HepG2 (cell line): ENCODE data around the gene PSMB1. TPM values are rescaled to one million over a fixed set of nuclear protein-coding genes. Genes with fewer than 3 reads are reported as not detected.

ENCODE experiments used
- ATAC-seq: fragments of 200-7000 bp; cut with Tn5 transposase; 3 replicates; pipeline ENCODE4 v1.9.1; 2020; ENCODE audit warnings: mild to moderate bottlenecking, moderate library complexity
- BruUV-seq: library from RNA; stranded (reverse); fragments of 400-500 nt; replicated peaks from 2 replicates; lab custom pipeline; 2021; lab: Mats Ljungman, UMichigan
- CTCF ChIA-PET: fragments of 300-600 bp; formaldehyde crosslinking; extraction: SDS; loops from one replicate; lab custom pipeline; 2021; ENCODE audit warnings: low total read pairs, inconsistent platforms, low intra/inter-chr PET ratio; lab: Yijun Ruan, JAX
- POLR2A ChIA-PET: fragments of 350-600 bp; sonication (Branson Sonifier 250); formaldehyde crosslinking; loops from one replicate; lab custom pipeline; 2020; ENCODE audit warnings: antibody characterized with exemption, inconsistent platforms; lab: Yijun Ruan, JAX
- DNase-seq: peaks from one replicate; pipeline ENCODE4 v3.0.0-alpha.2; 2015; ENCODE audit warnings: low spot score
- FAIRE-seq: peaks from 3 replicates; lab custom pipeline; 2011; peaks lifted over from hg19 to GRCh38; lab: Jason Lieb, UNC
- H2AFZ ChIP-seq: one replicate; pipeline ENCODE4 v1.6.1; 2011; ENCODE audit warnings: low read length, inconsistent platforms
- H3K27ac ChIP-seq: fragments of 300-600 bp; 3 replicates; pipeline ENCODE4 v1.8.0; 2011; ENCODE audit warnings: mixed run types, mild to moderate bottlenecking, mixed read lengths, low read length, inconsistent platforms; ENCODE audit not compliant: insufficient read depth; ENCODE audit errors: extremely low read length
- H3K27me3 ChIP-seq, 2 experiments: fragments of 200-600 bp in 1 of 2; 2 replicates in 1 of 2; 3 replicates in 1 of 2; pipeline versions ENCODE4 v1.6.0 to v1.8.0; 2011; ENCODE audit warnings: low read length in 2 of 2, mild to moderate bottlenecking in 2 of 2, moderate library complexity in 2 of 2, inconsistent platforms in 1 of 2; ENCODE audit not compliant: insufficient read depth in 2 of 2, control insufficient read depth in 1 of 2
- H3K36me3 ChIP-seq, 2 experiments: fragments of 200-600 bp in 1 of 2; replicated peaks in 1 of 2; 2 replicates in 1 of 2; 3 replicates in 1 of 2; pipeline versions ENCODE4 v1.5.1 to v1.8.0; 2011; ENCODE audit warnings: low read length in 2 of 2, inconsistent platforms in 1 of 2; ENCODE audit not compliant: insufficient read depth in 2 of 2, control insufficient read depth in 1 of 2
- H3K4me1 ChIP-seq: 2 replicates; pipeline ENCODE4 v1.5.1; 2012; ENCODE audit warnings: low read length, inconsistent platforms; ENCODE audit not compliant: insufficient read depth
- H3K4me2 ChIP-seq: 2 replicates; pipeline ENCODE4 v1.6.0; 2011; ENCODE audit warnings: low read depth, low read length, inconsistent platforms
- H3K4me3 ChIP-seq, 3 experiments: fragments of 200-600 bp in 1 of 3; sonication (generic), shearing (Covaris generic) in 1 of 3; replicated peaks in 1 of 3; 2 replicates each; pipeline ENCODE4 v1.5.1; 2011 to 2016; ENCODE audit warnings: low read length in 3 of 3, inconsistent platforms in 2 of 3, low read depth in 2 of 3, mild to moderate bottlenecking in 2 of 3, control low read depth in 1 of 3, mixed read lengths in 1 of 3; ENCODE audit not compliant: insufficient read depth in 1 of 3
- H3K79me2 ChIP-seq: one replicate; pipeline ENCODE4 v1.6.1; 2011; ENCODE audit warnings: low read length, inconsistent platforms; ENCODE audit not compliant: insufficient read depth
- H3K9ac ChIP-seq: 2 replicates; pipeline ENCODE4 v1.6.0; 2011; ENCODE audit warnings: mild to moderate bottlenecking, low read depth, low read length, inconsistent platforms; ENCODE audit not compliant: insufficient read depth
- H3K9me3 ChIP-seq: 2 replicates; pipeline ENCODE4 v1.5.1; 2012; ENCODE audit warnings: mild to moderate bottlenecking, low read length
- H4K20me1 ChIP-seq: 2 replicates; pipeline ENCODE4 v1.6.0; 2011; ENCODE audit warnings: inconsistent platforms, mild to moderate bottlenecking, low read length, moderate library complexity; ENCODE audit not compliant: insufficient read depth
- CC2D1A ChIP-seq: sonication (generic); formaldehyde crosslinking; IDR thresholded peaks from 2 replicates; pipeline ENCODE4 v1.8.1; 2023; ENCODE audit warnings: mild to moderate bottlenecking, missing genetic modification reagents
- GFI1 ChIP-seq: sonication (generic); formaldehyde crosslinking; IDR thresholded peaks from 2 replicates; pipeline ENCODE4 v1.5.0; 2020; ENCODE audit warnings: missing genetic modification reagents, mild to moderate bottlenecking, borderline replicate concordance
- KAT7 ChIP-seq: IDR thresholded peaks from 2 replicates; pipeline ENCODE4 v1.6.1; 2018; ENCODE audit warnings: borderline replicate concordance, missing compliant biosample characterization
- RXRB ChIP-seq: IDR thresholded peaks from 2 replicates; pipeline ENCODE4 v1.6.1; 2016; ENCODE audit warnings: borderline replicate concordance, missing genetic modification reagents, missing compliant biosample characterization
- ZNF124 ChIP-seq: sonication (generic); formaldehyde crosslinking; IDR thresholded peaks from 2 replicates; pipeline ENCODE4 v1.4.0; 2020; ENCODE audit warnings: missing genetic modification reagents
- ZNF232 ChIP-seq: sonication (generic); formaldehyde crosslinking; IDR thresholded peaks from 2 replicates; pipeline ENCODE4 v1.4.0; 2020; ENCODE audit warnings: missing genetic modification reagents, borderline replicate concordance
- ZNF570 ChIP-seq: sonication (generic); formaldehyde crosslinking; IDR thresholded peaks from 2 replicates; pipeline ENCODE4 v1.4.0; 2020; ENCODE audit warnings: mild to moderate bottlenecking, missing genetic modification reagents, borderline replicate concordance
- in situ Hi-C: cut with HindIII; loops from 2 replicates; pipeline ENCODE4 v1.10.0; 2017; ENCODE audit warnings: low pct_unique_long_range_greater_than_20kb; ENCODE audit not compliant: extremely low pct_ligation_motif_present
- intact Hi-C: fragments of 100-400 bp; cut with micrococcal nuclease; formaldehyde crosslinking; loops from one replicate; pipeline ENCODE4 v1.10.0; 2022; ENCODE audit not compliant: unreplicated experiment
- polyA plus RNA-seq, 8 experiments: library from polyadenylated mRNA; depleted of rRNA in 3 of 8; stranded (reverse) in 7 of 8; unstranded in 1 of 8; fragments of >200 nt; fragmentation: Illumina TruSeq in 4 of 8; extraction: Trizol in 4 of 8; gene quantifications; 2 replicates each; pipeline versions ENCODE4 v1.2.1 to v1.2.3, GENCODE V29; 2011 to 2016; ENCODE audit warnings: low read depth in 4 of 8, missing spikeins in 1 of 8, mixed read lengths in 1 of 8; ENCODE audit not compliant: insufficient read depth in 1 of 8
- total RNA-seq, 5 experiments: library from RNA; depleted of rRNA; stranded (reverse); fragments of >200 nt; fragmentation: Illumina TruSeq; extraction: Trizol; gene quantifications; 2 replicates each; pipeline ENCODE4 v1.2.3, GENCODE V29; 2016; ENCODE audit warnings: low read depth in 1 of 5
- TF ChIP-seq, protein P1 (sequence below): sonication (generic); formaldehyde crosslinking; IDR thresholded peaks from 2 replicates; pipeline ENCODE4 v1.4.0; 2020; ENCODE audit warnings: missing genetic modification reagents
- TF ChIP-seq, protein P2 (sequence below): sonication (generic); formaldehyde crosslinking; IDR thresholded peaks from 2 replicates; pipeline ENCODE4 v1.4.0; 2020; ENCODE audit warnings: missing genetic modification reagents

PSMB1 gene
- total and polyA plus RNA-seq, 2 of the 13 experiments (the other 11 are each of a cell fraction or from before 2014, with no cell fraction given): 528 to 592 TPM

DNA sequence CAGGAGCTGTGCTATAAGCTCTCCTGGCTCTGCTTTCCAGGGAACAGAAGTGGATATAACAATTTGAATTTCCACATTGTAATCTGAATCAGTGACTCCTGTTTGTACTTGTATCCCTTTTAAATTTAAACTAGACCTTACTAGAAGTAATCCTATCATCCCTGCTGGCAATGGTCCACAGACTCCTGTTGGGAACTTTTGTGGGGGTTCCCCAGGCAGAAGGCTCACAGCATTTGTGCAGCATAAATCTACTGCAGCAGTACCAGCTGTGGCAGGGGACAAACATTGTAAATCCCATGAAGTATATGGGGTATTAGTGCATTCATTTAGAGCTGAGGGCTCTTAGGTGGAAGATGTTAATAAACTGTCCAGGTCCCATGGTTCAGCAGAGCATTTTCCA, 43.3 kb upstream of the PSMB1 start:
- no peak for ATAC-seq
- no peaks in the 10 kb centered on the region for H3K36me3 ChIP-seq
- H3K9ac ChIP-seq: no peak overlapping the region
- no peaks in the 10 kb centered on the region for H3K4me1 ChIP-seq
- CTCF ChIA-PET: no interaction called here
- H2AFZ ChIP-seq: no peak overlapping the region
- DNase-seq: no peak
- H4K20me1 ChIP-seq: no peaks in the 10 kb centered on the region
- peaks cover 4% of the 10 kb centered on the region; the same call in 1 of the 2 replicates for H3K9me3 ChIP-seq
- H3K79me2 ChIP-seq: no peaks in the 10 kb centered on the region
- in situ Hi-C loops (no loop called here), intact Hi-C loops (no loop called here)
- peaks cover 2 to 3% of the 10 kb centered on the region in 2 experiments; a peak in 1 of 5 replicates for H3K27me3 ChIP-seq
- BruUV-seq: no TSS peak
- no peak overlapping the region for H3K4me2 ChIP-seq
- POLR2A ChIA-PET: no interaction called here
- TF ChIP-seq RXRB (CRISPR knock-in tag) (no peak), ZNF232 (CRISPR knock-in tag) (no peak), GFI1 (no peak), CC2D1A (CRISPR knock-in tag) (no peak), KAT7 (no peak), ZNF570 (CRISPR knock-in tag) (no peak), ZNF124 (CRISPR knock-in tag) (no peak)
- TF ChIP-seq, protein P1, sequence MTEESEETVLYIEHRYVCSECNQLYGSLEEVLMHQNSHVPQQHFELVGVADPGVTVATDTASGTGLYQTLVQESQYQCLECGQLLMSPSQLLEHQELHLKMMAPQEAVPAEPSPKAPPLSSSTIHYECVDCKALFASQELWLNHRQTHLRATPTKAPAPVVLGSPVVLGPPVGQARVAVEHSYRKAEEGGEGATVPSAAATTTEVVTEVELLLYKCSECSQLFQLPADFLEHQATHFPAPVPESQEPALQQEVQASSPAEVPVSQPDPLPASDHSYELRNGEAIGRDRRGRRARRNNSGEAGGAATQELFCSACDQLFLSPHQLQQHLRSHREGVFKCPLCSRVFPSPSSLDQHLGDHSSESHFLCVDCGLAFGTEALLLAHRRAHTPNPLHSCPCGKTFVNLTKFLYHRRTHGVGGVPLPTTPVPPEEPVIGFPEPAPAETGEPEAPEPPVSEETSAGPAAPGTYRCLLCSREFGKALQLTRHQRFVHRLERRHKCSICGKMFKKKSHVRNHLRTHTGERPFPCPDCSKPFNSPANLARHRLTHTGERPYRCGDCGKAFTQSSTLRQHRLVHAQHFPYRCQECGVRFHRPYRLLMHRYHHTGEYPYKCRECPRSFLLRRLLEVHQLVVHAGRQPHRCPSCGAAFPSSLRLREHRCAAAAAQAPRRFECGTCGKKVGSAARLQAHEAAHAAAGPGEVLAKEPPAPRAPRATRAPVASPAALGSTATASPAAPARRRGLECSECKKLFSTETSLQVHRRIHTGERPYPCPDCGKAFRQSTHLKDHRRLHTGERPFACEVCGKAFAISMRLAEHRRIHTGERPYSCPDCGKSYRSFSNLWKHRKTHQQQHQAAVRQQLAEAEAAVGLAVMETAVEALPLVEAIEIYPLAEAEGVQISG (CRISPR knock-in tag): no peak
- TF ChIP-seq, protein P2, sequence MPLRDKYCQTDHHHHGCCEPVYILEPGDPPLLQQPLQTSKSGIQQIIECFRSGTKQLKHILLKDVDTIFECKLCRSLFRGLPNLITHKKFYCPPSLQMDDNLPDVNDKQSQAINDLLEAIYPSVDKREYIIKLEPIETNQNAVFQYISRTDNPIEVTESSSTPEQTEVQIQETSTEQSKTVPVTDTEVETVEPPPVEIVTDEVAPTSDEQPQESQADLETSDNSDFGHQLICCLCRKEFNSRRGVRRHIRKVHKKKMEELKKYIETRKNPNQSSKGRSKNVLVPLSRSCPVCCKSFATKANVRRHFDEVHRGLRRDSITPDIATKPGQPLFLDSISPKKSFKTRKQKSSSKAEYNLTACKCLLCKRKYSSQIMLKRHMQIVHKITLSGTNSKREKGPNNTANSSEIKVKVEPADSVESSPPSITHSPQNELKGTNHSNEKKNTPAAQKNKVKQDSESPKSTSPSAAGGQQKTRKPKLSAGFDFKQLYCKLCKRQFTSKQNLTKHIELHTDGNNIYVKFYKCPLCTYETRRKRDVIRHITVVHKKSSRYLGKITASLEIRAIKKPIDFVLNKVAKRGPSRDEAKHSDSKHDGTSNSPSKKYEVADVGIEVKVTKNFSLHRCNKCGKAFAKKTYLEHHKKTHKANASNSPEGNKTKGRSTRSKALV (CRISPR knock-in tag): no peak
- H3K27ac ChIP-seq: no peak overlapping the region
- H3K4me3 ChIP-seq: no peak overlapping the region
- FAIRE-seq: no peak
